A549 (cell line): ENCODE data around the gene LGR4. TPM values are rescaled to one million over a fixed set of nuclear protein-coding genes. Genes with fewer than 3 reads are reported as not detected.
"Not testable (repeated sequence)": the region's sequence is repeated elsewhere in the genome, so short reads cannot be mapped to it uniquely, and the experiment has no call there.

Experiments
- ATAC-seq, 2 experiments: fragments of 200-7000 bp in 1 of 2; fragments of >200 bp in 1 of 2; cut with Nextera tagmentation in 1 of 2; cut with Tn5 transposase in 1 of 2; 3 replicates each; pipeline versions ENCODE4 v1.8.0 to v1.9.1; 2018 to 2020; ENCODE audit warnings: mild to moderate bottlenecking in 1 of 2, moderate library complexity in 1 of 2
- CTCF ChIA-PET: fragments of 300-600 bp; sonication (Branson Sonifier 250); formaldehyde crosslinking; extraction: SDS; loops from one replicate; lab custom pipeline; 2021; ENCODE audit warnings: antibody characterized with exemption, inconsistent platforms; lab: Yijun Ruan, JAX
- POLR2A ChIA-PET: fragments of 350-600 bp; formaldehyde crosslinking; extraction: SDS; loops from one replicate; lab custom pipeline; 2021; ENCODE audit warnings: antibody characterized with exemption, inconsistent platforms; lab: Yijun Ruan, JAX
- DNase-seq, 2 experiments: peaks; one replicate each; pipeline versions ENCODE4 v3.0.0 to v3.0.0-alpha.2; 2011 to 2016; ENCODE audit warnings: low read depth in 1 of 2, low spot score in 1 of 2
- FAIRE-seq: peaks from 2 replicates; lab custom pipeline; 2011; peaks lifted over from hg19 to GRCh38; lab: Jason Lieb, UNC
- H3K27ac ChIP-seq, 2 experiments: fragments of >200 bp; sonication (Bioruptor Twin); formaldehyde crosslinking; 3 replicates each; pipeline ENCODE4 v1.5.1; 2016 to 2017
- H3K4me1 ChIP-seq: fragments of >200 bp; sonication (Bioruptor Twin); formaldehyde crosslinking; 3 replicates; pipeline ENCODE4 v1.6.1; 2016
- H3K4me2 ChIP-seq: fragments of >200 bp; sonication (Bioruptor Twin); formaldehyde crosslinking; 3 replicates; pipeline ENCODE4 v1.6.1; 2016
- H3K4me3 ChIP-seq: fragments of >200 bp; sonication (Bioruptor Twin); formaldehyde crosslinking; 3 replicates; pipeline ENCODE4 v1.5.1; 2016
- H3K9me3 ChIP-seq: fragments of >200 bp; sonication (Bioruptor Twin); formaldehyde crosslinking; 3 replicates; pipeline ENCODE4 v1.6.1; 2016
- CBX8 ChIP-seq: fragments of 200-600 bp; sonication (generic); IDR thresholded peaks from 2 replicates; pipeline ENCODE4 v1.6.1; 2016
- CHD2 ChIP-seq: fragments of 150-350 bp; IDR thresholded peaks from 2 replicates; pipeline ENCODE4 v1.6.1; 2014; ENCODE audit warnings: low read length; ENCODE audit not compliant: partially characterized antibody
- CHD4 ChIP-seq: fragments of 200-600 bp; sonication (generic); IDR thresholded peaks from 2 replicates; pipeline ENCODE4 v1.6.1; 2016; ENCODE audit warnings: antibody characterized with exemption, mild to moderate bottlenecking, borderline replicate concordance
- EHF ChIP-seq: fragments of 250-450 bp; sonication (Bioruptor Pico); IDR thresholded peaks from 2 replicates; pipeline ENCODE4 v1.5.0; 2020; ENCODE audit warnings: mild to moderate bottlenecking
- EHMT2 ChIP-seq: fragments of 200-600 bp; sonication (generic); IDR thresholded peaks from 2 replicates; pipeline ENCODE4 v1.6.1; 2016; ENCODE audit warnings: antibody characterized with exemption, low read depth, mild to moderate bottlenecking, moderate library complexity
- ESRRA ChIP-seq: fragments of 150-350 bp; IDR thresholded peaks from 2 replicates; pipeline ENCODE4 v1.6.1; 2014; ENCODE audit warnings: mild to moderate bottlenecking, low read length, borderline replicate concordance
- FOSB ChIP-seq: fragments of 250-450 bp; sonication (Bioruptor Pico); IDR thresholded peaks from 2 replicates; pipeline ENCODE4 v1.5.0; 2020; ENCODE audit warnings: mild to moderate bottlenecking, moderate library complexity
- HDAC2 ChIP-seq: fragments of 200-600 bp; sonication (generic); IDR thresholded peaks from 2 replicates; pipeline ENCODE4 v1.6.1; 2016
- HOXA7 ChIP-seq: fragments of 250-450 bp; sonication (Bioruptor Pico); IDR thresholded peaks from 2 replicates; pipeline ENCODE4 v1.5.0; 2020; ENCODE audit warnings: mild to moderate bottlenecking, moderate library complexity
- KDM5A ChIP-seq: fragments of 200-600 bp; sonication (generic); IDR thresholded peaks from 2 replicates; pipeline ENCODE4 v1.6.1; 2016; ENCODE audit warnings: antibody characterized with exemption, mild to moderate bottlenecking
- MAFK ChIP-seq: fragments of 450-650 bp; IDR thresholded peaks from 2 replicates; pipeline ENCODE4 v1.6.1; 2014; ENCODE audit not compliant: partially characterized antibody
- NR3C1 ChIP-seq: fragments of >200 bp; sonication (Bioruptor Twin); formaldehyde crosslinking; IDR thresholded peaks from 3 replicates; pipeline ENCODE4 v1.6.1; 2017
- POLR2A ChIP-seq: IDR thresholded peaks from 2 replicates; pipeline ENCODE4 v1.6.1; 2012; ENCODE audit warnings: mild to moderate bottlenecking, low read length
- RCOR1 ChIP-seq: fragments of 150-350 bp; IDR thresholded peaks from 2 replicates; pipeline ENCODE4 v1.6.1; 2014; ENCODE audit warnings: antibody characterized with exemption, low read length, low read depth
- SMC3 ChIP-seq: fragments of >200 bp; sonication (Bioruptor Twin); formaldehyde crosslinking; IDR thresholded peaks from 3 replicates; pipeline ENCODE4 v1.6.1; 2018; ENCODE audit warnings: inconsistent platforms
- SREBF2 ChIP-seq: fragments of 450-650 bp; IDR thresholded peaks from 2 replicates; pipeline ENCODE4 v1.6.1; 2014; ENCODE audit warnings: mild to moderate bottlenecking, moderate library complexity
- ZNF302 ChIP-seq: fragments of 250-450 bp; sonication (Bioruptor Pico); IDR thresholded peaks from 2 replicates; pipeline ENCODE4 v1.9.0; 2021; ENCODE audit warnings: inconsistent platforms, mild to moderate bottlenecking, moderate library complexity
- WGBS: methylation state at CpG from one replicate; pipeline ENCODE4 v1.1.6; 2017; ENCODE audit errors: missing lambda C conversion rate; 5-methylcytosine and 5-hydroxymethylcytosine counted together
- polyA plus RNA-seq, 4 experiments: library from polyadenylated mRNA; depleted of rRNA in 3 of 4; stranded (reverse); fragments of >200 nt; fragmentation: RNase III in 1 of 4; extraction: RNeasy Plus Mini Kit Qiagen cat#74134 plus additional on column Dnase treatment in 1 of 4; gene quantifications; 2 replicates in 3 of 4; 3 replicates in 1 of 4; pipeline ENCODE4 v1.2.3, GENCODE V29; 2011 to 2017
- TF ChIP-seq, protein P1 (sequence below): fragments of 450-650 bp; IDR thresholded peaks from 2 replicates; pipeline ENCODE4 v1.6.1; 2014; ENCODE audit warnings: antibody characterized with exemption
- TF ChIP-seq, protein P2 (sequence below): fragments of 250-450 bp; sonication (Bioruptor Pico); IDR thresholded peaks from 2 replicates; pipeline ENCODE4 v1.5.0; 2021; ENCODE audit warnings: mild to moderate bottlenecking, moderate library complexity, borderline replicate concordance

LGR4 gene
- polyA plus RNA-seq, 2 of the 4 experiments (the other 2 are of a cell fraction): 41.2 to 130 TPM

DNA sequence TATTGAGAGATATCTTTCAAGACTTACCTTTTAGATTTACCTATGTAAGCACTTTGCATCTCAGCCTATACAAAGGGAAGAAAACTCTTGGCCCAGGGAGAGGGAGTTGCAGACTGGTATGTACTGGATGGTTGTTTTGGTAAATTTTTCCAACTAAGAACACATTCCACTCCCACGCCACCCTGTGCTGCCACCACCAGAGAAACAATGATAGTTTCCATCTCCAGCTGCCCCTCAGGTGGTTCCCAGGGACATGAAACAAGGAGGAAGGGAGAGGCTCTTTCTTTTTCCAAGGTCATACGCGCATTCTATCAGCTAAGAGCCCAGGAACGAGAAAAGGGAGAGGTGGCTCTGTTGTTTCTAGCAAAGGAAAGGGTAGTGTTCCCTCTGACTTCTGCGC is 144.0 kb downstream of the LGR4 start:
- H3K4me3 ChIP-seq: no peak overlapping the region
- FAIRE-seq (no peak), DNase-seq (no peak)
- POLR2A ChIA-PET: no interaction called here
- TF ChIP-seq MAFK: no peak
- TF ChIP-seq POLR2A: no peak
- TF ChIP-seq FOSB (CRISPR knock-in tag): no peak
- TF ChIP-seq HDAC2: no peak
- TF ChIP-seq KDM5A: no peak
- no peak for TF ChIP-seq SREBF2
- no peak for TF ChIP-seq ZNF302 (CRISPR knock-in tag)
- no peak for TF ChIP-seq NR3C1
- no peak for TF ChIP-seq CHD4
- TF ChIP-seq CBX8: no peak
- no peak for TF ChIP-seq RCOR1
- TF ChIP-seq EHF (CRISPR knock-in tag): no peak
- TF ChIP-seq SMC3: no peak
- TF ChIP-seq, protein P1, sequence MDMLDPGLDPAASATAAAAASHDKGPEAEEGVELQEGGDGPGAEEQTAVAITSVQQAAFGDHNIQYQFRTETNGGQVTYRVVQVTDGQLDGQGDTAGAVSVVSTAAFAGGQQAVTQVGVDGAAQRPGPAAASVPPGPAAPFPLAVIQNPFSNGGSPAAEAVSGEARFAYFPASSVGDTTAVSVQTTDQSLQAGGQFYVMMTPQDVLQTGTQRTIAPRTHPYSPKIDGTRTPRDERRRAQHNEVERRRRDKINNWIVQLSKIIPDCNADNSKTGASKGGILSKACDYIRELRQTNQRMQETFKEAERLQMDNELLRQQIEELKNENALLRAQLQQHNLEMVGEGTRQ: no peak
- TF ChIP-seq, protein P2, sequence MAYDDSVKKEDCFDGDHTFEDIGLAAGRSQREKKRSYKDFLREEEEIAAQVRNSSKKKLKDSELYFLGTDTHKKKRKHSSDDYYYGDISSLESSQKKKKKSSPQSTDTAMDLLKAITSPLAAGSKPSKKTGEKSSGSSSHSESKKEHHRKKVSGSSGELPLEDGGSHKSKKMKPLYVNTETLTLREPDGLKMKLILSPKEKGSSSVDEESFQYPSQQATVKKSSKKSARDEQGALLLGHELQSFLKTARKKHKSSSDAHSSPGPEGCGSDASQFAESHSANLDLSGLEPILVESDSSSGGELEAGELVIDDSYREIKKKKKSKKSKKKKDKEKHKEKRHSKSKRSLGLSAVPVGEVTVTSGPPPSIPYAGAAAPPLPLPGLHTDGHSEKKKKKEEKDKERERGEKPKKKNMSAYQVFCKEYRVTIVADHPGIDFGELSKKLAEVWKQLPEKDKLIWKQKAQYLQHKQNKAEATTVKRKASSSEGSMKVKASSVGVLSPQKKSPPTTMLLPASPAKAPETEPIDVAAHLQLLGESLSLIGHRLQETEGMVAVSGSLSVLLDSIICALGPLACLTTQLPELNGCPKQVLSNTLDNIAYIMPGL (CRISPR knock-in tag): no peak
- TF ChIP-seq ESRRA: no peak
- TF ChIP-seq EHMT2: no peak
- no peak for TF ChIP-seq CHD2
- TF ChIP-seq HOXA7 (CRISPR knock-in tag): no peak
- TF ChIP-seq, all 56 proteins: peak for 0
- CTCF ChIA-PET: interaction anchor here (1.6 kb wide), 1 partner anchor 157 kb away, joined by 7 read pairs; no protein-coding TSS in a partner anchor
- 91% methylated on average over 5 of the region's 5 CpGs for WGBS
- H3K4me1 ChIP-seq: peaks cover 9% of the 10 kb centered on the region; the same call in 2 of the 3 replicates
- peaks cover 3% of the 10 kb centered on the region; the same call in 1 of the 3 replicates for H3K9me3 ChIP-seq
- ATAC-seq: peak in 1 of 2 experiments; percentile 28; a peak in 2 of 6 replicates
- H3K27ac ChIP-seq: no peak overlapping the region
- H3K4me2 ChIP-seq: no peak overlapping the region

DNA sequence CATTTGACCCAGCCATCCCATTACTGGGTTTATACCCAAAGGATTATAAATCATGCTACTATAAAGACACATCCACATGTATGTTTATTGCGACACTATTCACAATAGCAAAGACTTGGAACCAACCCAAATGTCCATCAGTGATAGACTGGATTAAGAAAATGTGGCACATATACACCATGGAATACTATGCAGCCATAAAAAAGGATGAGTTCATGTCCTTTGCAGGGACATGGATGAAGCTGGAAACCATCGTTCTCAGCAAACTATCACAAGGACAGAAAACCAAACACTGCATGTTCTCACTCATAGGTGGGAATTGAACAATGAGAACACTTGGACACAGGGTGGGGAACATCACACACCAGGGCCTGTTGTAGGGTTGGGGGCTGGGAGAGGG is 145.5 kb downstream of the LGR4 start:
- H3K4me1 ChIP-seq, ATAC-seq, POLR2A ChIA-PET, H3K4me3 ChIP-seq, H3K27ac ChIP-seq, DNase-seq, H3K9me3 ChIP-seq, H3K4me2 ChIP-seq, CTCF ChIA-PET, FAIRE-seq: not testable (repeated sequence)
- WGBS: 94% methylated on average over 2 of the region's 2 CpGs

DNA sequence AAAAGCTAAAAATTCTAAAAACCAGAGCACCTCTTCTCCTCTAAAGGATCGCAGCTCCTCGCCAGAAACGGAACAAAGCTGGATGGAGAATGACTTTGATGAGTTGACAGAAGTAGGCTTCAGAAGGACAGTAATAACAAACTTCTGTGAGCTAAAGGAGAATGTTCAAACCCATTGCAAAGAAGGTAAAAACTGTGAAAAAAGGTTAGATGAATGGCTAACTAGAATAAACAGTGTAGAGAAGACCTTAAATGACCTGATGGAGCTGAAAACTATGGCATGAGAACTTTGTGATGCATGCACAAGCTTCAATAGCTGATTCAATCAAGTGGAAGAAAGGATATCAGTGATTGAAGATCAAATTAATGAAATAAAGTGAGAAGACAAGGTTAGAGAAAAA is 150.4 kb downstream of the LGR4 start:
- ATAC-seq, POLR2A ChIA-PET, DNase-seq, H3K9me3 ChIP-seq, H3K4me3 ChIP-seq, H3K27ac ChIP-seq, FAIRE-seq, H3K4me2 ChIP-seq: not testable (repeated sequence)
- CTCF ChIA-PET: interaction anchor here (0.6 to 2.4 kb wide), 3 partner anchors 138 to 163 kb away, joined by 3 to 6 read pairs (median 3); no protein-coding TSS in a partner anchor
- 87% methylated on average over 3 of the region's 3 CpGs for WGBS
- peaks cover 31% of the 10 kb centered on the region for H3K4me1 ChIP-seq

DNA sequence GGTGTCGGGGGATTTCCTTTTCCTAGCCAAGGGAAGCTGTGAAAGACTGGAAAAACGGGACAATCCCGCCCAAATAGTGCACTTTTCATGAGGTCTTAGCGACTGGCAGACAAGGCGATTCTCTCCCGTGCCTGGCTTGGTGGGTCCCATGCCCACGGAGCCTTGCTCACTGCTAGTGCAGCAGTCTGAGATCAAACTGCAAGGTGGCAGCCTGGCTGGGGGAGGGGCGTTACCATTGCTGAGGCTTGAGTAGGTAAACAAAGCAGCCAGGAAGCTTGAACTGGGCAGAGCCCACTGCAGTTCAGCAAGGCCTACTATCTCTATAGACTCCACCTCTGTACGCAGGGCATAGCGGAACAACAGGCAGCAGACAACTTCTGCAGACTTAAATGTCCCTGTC is 151.2 kb downstream of the LGR4 start:
- Histone ChIP-seq H3K4me1 (peaks cover 34% of the 10 kb centered on the region), H3K27ac (peak overlapping the region in 1 of 2 experiments; percentile 73; a peak in 2 of 6 replicates)
- H3K4me2 ChIP-seq, DNase-seq, ATAC-seq, FAIRE-seq, H3K9me3 ChIP-seq, H3K4me3 ChIP-seq, POLR2A ChIA-PET: not testable (repeated sequence)
- CTCF ChIA-PET: interaction anchor here (2.4 kb wide), 1 partner anchor 137 kb away, joined by 6 read pairs; no protein-coding TSS in a partner anchor
- WGBS: 79% methylated on average over 10 of the region's 10 CpGs
